Activated T-cell treated with anti-CD3 and anti-CD28 coated beads, Interleukin-2, amount 50 U/mL, for 1 hour (primary cell): ENCODE results near the gene MRPL53.
"Not testable (repeated sequence)": the region's sequence is repeated elsewhere in the genome, so short reads cannot be mapped to it uniquely, and the experiment has no call there.

Experiments used
- DNase-seq: peaks from one replicate; pipeline ENCODE4 v3.0.0-alpha.2; 2020

MRPL53 gene

GRCh38 chr2:74447230-74447999, 25.1 kb downstream of the MRPL53 start:
- no peak for DNase-seq

DNA sequence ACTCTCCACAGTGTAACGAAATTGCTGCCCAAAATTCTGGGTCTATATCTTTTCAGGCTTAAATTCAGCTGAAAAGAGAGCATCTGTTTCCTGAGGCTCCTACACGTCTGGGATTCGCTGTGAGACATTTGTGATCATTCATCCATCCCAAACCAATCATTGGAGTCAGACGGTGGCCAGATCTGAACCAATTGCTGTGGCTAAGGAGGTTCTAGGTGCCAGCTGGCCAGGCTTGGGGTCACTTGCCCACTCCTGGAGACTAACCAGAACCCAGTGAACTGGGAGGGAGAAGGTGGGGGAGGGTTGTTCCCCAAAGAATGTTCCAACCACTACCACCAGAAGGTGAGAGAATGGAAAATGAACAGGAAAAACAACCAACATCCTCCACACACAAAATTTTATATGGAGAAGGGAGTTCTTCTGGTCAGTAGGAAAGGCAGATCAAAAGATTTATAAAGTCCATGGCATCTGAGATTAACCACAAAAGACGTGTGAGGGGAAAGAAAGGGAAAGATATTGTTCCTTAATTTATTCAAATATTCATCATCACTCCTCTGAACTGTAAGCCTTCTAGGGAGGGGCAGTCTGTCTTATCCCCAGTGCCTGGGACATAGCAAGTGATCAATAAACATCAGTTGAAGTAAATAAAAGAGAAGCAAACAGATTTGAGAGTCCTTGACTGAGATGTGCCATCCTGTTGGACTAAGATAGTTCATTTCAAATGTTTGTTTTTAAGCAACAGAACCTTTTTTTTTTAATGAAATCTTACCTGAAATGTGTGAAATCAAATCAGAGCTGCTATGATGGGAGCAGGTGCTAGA, 27.8 kb downstream of the MRPL53 start:
- DNase-seq, result no peak

- DNase-seq, result not testable (repeated sequence)
Measured at GRCh38 chr2:74442483-74443297, 29.8 kb downstream of the MRPL53 start.

- peak; percentile 49 for DNase-seq
Measured at GRCh38 chr2:74441690-74442482, 30.6 kb downstream of the MRPL53 start, which contains the start of gene RTKN. Gene RTKN (minus strand): TSS chr2:74441937. CDS start chr2:74441816, 121 bp downstream.

DNA sequence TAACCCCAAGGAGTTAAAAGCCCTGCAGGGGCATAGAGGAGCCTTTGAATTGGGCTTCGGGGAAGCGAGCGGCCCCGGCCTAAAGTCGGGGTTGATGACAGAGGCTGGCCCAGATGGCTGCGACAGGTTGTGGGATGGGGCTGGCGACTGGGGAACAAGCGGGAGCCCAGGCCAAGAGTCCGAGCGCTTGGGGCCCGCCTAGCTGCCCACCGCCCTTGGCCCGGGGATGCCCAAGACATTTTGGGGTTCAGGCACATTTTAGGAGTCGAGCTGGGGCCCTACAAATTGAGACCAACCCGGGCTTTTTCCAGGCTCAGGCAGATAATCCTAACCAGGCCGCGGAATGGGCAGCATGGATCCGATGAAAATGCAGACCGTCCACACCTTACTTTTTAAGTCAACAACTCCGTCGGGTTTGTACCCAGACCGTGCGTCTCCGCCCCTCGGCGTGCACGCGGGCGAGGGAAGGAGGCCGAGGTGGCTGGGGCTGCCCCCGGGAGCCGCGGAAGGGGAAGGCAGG, 31.2 kb downstream of the MRPL53 start:
- DNase-seq, result no peak

DNA sequence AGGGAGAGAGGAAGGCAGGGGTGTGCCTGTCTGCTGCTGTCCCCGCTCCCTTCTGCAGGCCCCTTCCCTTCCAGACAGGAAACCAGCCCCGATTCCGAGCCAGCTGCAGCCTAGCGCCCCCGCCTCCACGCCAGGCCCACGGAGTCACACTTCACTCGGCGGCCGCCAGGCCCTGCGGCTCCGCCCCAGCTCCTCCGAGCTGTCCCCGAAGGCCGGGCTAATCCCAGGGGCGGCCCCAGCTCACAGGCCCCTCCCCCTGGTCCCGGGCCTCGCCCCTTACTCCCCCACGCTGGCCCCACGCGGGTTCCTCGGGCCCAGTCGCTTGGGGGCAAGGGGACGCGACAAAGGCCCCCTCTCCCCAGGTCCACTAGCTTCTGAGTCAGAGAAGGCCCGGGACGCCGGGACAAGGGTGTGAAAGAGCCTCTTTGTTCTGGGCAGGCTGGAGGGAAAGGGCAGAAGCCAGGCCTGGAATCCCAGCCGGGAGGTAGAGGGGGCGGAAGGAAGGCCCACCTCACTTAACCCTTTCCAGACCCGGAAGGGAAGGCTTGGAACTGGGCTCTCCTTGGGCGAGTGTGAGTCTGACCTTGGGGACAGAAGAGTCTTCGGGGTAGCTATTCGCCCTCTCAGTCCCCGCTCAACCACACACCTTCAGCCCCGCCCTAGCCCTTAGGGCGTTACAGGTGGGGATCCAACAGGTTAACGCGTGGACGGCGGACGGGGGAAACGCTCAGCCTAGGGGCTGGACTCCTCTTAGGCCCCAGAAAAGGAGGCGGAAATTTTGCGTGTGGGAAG, 31.9 kb downstream of the MRPL53 start:
- peak; percentile 47 for DNase-seq

DNA sequence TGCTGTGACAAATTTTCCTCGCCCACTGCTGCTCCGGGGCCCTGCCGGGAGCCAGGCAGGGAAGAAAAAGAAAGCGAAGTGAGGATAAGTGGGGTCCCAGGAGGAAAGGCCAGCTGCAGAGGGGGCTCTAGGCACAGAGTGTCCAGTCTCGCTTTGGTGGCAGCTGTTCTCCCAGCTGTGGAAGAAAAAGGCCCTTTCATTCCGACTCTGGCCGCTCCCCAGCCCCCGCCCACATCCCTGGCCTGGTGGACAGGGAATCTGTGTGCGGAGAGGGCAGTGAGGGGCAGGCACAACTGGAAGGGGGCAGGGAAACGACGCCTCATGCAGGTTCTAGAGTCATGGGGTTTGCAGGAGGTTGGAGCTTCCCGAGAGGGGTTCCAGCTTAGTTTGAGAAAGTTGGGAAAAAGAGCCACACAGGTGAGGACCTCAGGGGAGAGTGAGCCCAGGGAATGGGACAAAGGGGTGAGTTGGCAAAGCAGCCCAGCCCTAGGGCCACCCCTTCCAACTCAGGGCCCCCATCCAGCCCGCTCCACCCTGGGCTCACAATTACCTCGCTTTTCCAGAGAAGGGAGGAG, 32.6 kb downstream of the MRPL53 start:
- no peak for DNase-seq

DNA sequence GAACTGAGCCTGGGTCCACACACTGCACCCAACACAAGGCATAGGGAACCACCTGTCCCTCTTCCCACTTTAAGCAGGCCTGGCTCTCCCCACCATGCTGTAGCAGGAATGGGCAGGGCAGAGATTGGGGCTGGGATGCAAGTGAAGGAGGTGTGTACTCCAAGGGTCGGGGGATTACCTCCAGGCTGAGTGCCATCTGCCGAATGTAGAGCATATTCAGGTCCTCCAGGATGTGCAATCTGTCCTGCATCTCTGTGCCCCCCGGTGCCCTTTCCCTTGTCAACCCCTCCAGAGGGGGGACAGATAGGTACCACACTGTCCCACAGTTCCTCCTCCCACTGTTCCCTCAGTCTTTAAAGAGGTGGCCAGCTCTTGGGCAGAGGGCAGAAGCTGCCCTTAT, 33.1 kb downstream of the MRPL53 start:
- no peak for DNase-seq

- no peak for DNase-seq
Measured at GRCh38 chr2:74438248-74438647, 34.2 kb downstream of the MRPL53 start.

DNA sequence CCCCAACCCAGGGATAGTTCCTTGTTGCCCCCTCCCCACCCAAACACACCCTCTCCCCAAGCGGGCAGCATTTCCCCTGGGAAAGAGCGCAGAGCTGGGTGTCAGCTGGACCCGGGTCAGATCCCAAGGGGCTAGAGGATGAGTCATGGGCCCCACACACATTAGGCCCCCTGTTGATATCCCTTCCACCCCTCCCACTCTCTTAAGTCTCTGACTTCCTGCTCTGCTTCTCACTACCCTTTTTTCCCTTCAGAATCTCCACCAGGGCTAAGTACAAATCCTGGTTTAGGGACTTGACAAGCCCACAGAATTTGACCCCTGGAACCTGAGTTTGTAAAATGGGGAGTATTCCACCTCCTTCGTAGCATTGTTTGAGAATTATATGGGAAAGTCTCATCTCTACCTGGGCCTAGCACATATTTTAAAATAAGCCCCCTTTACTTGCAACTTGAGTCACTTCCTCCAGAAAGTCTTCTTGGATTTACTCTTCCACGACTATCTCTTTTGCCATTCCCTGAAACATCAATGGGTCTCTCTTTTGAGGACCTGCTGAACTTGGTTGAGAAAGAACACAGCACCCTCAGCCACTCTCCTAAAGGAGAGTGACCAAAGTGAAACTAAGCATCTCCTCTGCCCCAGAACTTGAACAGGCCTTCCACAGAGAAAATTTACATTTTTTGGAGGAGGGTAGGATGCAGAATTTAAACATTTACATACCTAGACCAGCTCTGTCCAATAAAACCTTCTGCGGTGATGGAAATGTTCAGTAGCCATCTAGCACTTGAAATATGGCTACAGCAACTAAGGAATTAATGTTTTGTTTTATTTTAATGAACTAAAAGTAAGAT, 35.4 kb downstream of the MRPL53 start:
- DNase-seq, result no peak

- DNase-seq, result no peak
Measured at GRCh38 chr2:74436111-74436805, 36.2 kb downstream of the MRPL53 start.

DNA sequence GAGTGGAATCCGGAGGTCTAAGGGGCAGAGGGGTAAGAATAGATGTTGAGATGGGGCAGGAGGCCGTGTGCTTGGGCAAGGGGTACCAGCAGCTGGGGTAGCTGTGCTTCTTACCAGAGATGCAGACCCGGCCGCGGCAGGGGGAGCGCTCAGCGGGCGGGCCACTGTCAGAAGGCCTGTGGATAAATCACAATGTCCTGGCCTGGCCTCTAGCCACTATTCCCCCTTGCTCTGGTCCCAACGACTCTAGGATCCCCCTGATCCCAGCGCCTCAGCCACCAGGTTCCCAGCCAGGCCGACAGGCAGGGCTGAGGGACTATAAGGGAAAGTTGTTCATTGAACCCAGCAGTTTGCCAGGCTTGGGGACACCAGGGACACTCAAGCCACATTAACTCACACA, 42.0 kb downstream of the MRPL53 start:
- DNase-seq, result no peak

- no peak for DNase-seq
Measured at GRCh38 chr2:74429487-74430451, 42.7 kb downstream of the MRPL53 start.

DNA sequence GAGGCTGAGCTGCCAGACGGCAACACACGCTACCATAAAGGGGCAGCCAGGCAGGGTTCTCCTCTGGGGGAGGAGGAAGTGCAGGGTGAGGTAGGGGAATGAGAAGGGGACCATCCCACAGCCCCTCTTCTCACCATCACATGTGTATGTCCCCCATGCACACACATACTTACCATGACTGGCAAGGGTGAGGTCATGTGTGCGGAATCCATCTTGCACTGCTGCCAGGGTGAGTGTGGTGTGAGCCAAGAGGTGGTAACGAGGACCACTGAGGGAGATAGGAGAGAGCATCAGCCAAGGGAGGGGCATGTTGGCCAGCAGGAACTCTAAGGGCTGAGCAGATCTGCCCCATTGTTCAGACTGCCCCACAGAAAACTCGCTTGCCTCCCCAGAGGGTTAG, 43.8 kb downstream of the MRPL53 start:
- DNase-seq, result no peak

- no peak for DNase-seq
Measured at GRCh38 chr2:74427551-74427950, 44.9 kb downstream of the MRPL53 start.

DNA sequence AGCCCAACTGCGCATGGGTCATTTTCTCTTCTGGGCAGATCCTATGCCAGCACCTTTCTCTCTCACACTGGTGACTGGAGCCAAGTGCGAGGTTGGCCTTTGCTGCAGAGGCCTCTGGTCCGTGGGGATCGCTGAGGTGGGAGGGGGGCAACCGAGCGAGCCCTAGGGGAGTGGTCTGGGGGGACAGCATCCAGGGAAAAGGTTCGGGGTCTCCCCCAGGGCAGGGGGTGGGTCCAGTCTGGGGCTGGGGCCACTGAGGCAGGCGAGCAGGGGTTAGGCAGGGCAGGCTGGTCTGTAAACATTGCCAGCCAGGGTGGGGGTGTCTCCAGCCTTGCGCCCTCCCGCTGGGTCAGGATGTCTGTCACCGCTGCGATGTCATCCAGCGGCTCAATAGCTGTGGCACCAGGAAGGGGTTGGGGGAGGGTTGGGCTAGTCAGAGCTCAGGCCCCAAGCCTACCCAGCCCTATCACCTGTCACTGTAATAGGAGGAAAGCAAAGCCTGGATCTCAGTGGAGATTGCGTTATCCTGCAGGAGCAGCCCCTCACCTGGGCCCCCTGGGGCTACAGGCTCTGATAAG, 46.2 kb downstream of the MRPL53 start:
- DNase-seq, result no peak

GRCh38 chr2:74425523-74425922, 47.0 kb downstream of the MRPL53 start:
- DNase-seq, result no peak

GRCh38 chr2:74424995-74425406, 47.5 kb downstream of the MRPL53 start:
- DNase-seq, result no peak
